ENCODE results near the gene NPRL2.
"Not testable (repeated sequence)": the region's sequence is repeated elsewhere in the genome, so short reads cannot be mapped to it uniquely, and the experiment has no call there.

Gene NPRL2

GRCh38 chr3:50326182-50326541, 24.4 kb downstream of the NPRL2 start:
- FAIRE-seq, result no peak

- no peak for FAIRE-seq
Observed at GRCh38 chr3:50325497-50326181, 24.9 kb downstream of the NPRL2 start.

- FAIRE-seq, result no peak
Observed at GRCh38 chr3:50325113-50325480, 25.5 kb downstream of the NPRL2 start.

DNA sequence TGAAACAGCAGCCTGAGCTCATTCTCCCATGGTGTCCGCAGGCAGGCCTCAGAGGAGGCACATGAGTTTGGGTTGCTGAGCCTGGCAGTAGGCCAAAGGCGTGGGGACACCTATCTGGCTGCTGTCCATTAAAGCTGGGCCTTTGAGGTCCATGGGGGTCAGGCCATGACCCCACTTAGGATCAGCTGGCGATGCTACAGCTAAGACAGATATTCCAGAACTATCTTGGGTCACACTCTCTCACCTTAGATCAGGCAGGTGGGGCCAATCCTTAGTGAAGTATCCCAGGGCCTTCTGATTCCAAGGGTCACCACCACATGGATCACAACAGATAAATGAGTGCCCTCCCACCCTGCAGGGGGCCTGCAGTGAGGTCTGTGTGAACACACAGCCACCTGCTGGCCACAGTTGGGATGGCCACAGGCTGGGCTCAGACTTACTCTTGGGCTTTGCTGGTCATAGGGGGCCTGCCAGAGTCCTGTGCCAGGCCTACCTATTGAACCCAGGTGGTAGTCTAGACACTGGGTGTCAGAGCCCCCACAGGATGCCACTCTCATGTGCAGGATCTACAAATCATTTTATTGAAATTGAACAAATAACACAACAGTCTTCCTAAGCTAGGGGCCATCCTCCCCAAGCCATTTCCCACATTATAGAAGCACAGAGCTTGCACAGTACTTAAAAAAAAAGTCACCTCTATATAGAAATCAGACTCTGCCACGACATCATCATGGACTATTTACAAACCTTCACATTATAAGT, 26.0 kb downstream of the NPRL2 start:
- no peak for FAIRE-seq

DNA sequence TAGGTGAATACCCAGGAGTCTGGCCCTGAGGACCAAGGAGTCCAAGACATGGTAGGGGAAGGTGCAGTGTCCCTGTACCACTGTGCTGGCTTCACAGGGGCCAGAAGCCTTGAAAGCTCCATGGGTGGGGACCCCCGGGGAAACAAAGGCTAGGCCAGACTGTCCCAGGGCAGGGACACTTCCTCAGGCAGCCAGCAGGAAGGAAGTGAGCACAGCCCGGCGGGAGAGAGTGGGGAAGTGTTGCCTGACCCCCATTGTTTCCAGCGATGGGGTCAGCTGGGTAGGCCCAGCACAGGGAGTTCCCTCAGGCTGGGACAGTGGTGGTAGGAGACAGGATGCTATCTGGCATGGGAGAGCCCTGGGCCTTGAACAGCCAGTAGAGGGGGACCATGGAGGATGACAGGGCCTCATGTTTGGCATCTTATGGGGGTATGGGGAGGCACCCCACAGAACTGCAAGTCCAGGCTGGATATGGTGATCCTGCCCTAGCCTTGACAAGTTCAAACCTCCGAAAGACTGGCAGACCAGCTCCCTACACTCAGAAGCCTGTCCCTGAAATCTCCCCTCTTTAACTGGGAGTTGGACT, 26.9 kb downstream of the NPRL2 start:
- no peak for FAIRE-seq

GRCh38 chr3:50323092-50323600, 27.4 kb downstream of the NPRL2 start:
- FAIRE-seq, result no peak

DNA sequence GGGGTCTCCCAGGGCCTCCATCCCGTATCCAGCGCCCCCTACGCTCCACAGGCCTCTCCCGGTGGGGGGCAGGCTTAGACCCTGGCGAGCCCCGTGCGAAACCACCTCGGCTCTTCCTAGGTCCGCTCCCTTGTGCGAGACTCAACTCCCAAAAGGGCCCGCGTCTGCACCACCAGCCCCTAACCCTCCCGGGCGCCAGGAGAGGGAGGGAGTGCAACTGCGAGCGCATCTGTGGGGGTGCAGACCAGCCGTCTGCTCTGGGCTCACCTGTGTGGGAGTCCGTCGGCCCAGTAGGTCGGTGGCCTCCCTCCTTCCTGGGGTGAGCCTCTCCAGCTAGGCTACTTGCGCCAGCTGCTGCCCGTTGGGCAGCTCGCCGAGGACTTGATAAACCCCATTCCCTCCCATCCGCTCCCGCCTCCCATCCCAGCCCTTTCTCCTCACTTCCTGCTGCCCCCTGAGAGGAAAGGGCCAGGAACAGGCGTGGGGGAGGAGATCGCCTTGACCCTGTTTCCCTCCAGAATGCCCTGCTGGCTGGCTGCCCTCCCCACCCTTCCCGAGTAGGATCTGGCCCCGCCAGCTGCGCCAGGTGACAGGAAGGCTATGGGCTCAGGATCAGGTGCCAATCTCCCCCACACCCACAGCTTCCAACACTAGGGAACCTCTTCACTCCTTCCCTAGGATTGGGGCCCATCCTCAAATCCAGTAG, 28.0 kb downstream of the NPRL2 start, which contains the start of gene HYAL2:
HYAL2 (minus strand) TSS at position 360 of the 706 bp plus-strand sequence. CDS start 2,256 bp downstream, outside the sequence.
- FAIRE-seq, result no peak

- no peak for FAIRE-seq
Observed at GRCh38 chr3:50322115-50322385, 28.5 kb downstream of the NPRL2 start.

GRCh38 chr3:50321336-50322114, 29.1 kb downstream of the NPRL2 start:
- FAIRE-seq, result no peak

DNA sequence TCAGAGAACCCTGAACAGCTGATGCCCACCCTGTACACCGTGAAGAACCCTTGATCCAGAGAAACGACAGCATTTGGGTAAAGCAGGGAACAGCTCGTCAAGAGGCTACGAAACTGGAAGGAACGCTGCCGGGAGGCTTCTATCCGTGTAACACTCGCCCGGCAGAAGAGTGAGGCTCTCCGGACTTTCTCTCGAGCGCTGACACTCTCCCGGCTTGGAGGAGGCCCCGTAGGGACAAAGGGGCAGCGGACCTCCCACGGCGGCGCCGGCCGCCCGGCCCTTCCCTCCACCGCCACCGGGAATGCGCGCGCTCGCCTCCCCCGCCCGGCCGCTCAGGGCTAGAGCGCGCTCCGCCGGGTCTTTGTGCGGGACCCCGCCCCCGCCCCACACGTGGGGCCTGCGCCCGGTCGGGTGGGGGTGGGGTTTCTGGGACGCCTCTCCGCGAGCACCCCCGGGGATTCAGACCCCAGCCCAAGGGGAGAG, 29.7 kb downstream of the NPRL2 start:
- FAIRE-seq, result no peak

DNA sequence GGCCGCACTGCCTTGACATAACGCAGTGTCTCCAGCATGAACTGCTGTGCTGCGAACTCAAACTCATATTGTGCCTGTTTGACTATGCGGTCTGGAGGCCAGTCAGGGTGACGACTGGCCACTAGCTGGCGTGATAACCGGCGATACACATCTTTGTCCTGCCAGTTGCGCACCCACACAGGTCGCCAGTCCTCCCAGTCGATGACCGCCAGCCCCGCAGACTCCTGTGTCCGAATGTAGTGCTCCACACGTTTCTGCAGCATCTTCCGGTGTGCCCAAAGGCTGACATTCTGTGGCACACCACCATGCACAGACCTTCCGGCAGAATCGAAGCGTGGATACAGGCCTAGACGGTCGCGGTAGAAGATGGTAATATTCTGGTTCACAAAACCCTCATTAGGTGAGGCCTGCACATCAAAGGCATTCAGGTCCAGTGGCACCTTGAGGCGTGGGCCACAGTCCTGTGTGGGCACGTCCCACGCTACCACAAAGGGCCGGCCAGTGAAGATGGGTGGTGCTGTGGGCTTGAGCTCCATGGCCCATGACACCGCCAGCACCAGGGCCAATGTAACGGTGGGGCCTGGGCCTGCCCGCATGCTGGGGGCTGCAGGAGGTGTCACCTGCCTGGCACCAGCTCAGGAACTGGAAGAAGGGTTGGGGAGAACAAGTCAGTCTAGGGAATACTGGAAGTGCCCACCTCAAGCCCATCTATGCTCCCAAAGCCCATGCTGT, 30.5 kb downstream of the NPRL2 start:
- no peak for FAIRE-seq

GRCh38 chr3:50319181-50319893, 31.2 kb downstream of the NPRL2 start:
- FAIRE-seq, result no peak

DNA sequence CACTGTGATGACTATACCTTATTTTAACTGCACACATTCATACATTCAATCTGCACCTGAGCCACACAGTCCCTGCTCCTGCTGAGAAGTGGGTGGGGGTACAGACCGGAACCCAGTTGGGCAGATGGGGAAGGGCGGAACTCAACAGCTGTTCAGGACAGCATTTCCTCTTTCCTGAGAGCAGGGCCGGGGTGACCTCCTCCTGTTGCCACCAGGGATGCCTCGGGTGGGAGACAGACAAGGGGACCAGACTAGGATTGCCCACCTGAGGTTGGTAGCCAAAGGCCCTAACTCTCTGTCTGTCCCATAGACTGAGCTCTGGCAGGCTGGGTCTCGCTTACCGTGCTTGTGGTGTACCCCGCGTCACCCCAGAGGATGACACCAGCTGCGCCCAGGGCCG, 32.0 kb downstream of the NPRL2 start:
- no peak for FAIRE-seq

DNA sequence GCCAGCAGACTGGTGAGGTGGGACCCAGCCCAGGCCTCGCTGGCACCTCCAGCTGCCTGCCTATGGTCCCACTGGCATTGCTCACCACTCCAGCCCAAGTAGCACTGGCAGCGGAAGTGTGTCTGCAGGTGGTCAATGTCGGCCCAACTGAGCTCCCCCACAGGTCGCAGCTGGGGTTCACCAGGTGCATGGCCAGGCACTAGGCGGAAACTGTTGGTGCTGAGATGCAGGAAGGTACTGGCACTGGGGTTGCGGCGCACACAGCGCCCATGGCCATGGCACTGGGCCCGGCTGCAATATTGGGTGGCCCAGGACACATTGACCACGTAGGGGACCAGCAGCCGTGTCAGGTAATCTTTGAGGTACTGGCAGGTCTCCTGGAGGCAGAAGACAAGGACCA, 32.4 kb downstream of the NPRL2 start:
- no peak for FAIRE-seq

DNA sequence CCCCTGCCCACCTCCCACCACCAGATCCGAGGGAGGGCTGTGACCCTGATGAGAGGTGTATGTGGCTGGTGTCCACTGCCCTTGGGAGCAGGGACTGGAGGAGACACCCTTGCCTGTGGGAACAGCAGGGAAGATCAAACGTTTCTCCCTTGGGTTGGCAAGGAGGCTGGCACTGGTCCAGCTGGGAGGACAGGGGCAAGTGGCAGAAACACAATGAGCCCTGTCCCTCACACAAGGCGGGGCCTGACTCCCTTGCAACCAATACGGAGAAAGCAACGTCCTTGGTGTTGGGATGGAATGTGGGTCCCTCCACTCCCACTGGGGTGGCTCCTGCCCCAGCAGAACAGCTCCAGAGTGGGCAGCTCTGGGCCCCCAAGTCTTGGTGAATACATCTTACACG, 33.3 kb downstream of the NPRL2 start:
- FAIRE-seq, result no peak

- FAIRE-seq, result no peak
Observed at GRCh38 chr3:50316657-50317242, 33.8 kb downstream of the NPRL2 start.

GRCh38 chr3:50314816-50315215, 35.8 kb downstream of the NPRL2 start:
- no peak for FAIRE-seq

DNA sequence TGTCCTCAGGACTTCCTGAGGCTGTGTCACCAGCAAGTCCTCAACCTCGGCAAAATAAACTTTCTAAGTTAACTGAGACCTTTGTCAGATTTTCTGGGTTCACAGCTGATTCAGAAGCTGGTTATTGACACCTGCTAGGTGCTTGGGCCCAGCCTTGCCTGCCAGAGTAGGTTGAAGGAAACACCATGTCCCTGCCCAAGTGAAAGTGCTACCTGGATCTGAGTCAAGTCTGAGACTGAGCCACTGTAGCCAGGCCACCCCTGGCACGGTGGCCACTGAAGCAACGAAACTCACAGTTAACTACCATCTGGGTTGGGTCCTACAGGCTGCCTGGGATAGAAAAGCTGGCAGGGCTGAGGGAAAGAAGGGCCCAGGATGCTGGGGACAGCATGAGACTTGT, 36.2 kb downstream of the NPRL2 start:
- no peak for FAIRE-seq

DNA sequence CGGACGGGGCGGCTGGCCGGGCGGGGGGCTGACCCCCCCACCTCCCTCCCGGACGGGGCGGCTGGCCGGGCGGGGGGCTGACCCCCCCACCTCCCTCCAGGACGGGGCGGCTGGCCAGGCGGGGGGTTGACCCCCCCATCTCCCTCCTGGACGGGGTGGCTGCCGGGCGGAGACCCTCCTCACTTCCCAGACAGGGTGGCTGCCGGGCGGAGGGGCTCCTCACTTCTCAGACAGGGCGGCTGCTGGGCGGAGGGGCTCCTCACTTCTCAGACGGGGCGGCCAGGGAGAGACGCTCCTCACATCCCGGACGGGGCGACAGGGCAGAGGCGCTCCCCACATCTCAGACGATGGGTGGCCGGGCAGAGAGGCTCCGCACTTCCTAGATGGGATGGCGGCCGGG, 38.5 kb downstream of the NPRL2 start:
- not testable (repeated sequence) for FAIRE-seq

- no peak for FAIRE-seq
Observed at GRCh38 chr3:50304601-50305000, 46.0 kb downstream of the NPRL2 start.

Data from TTC549 (cell line).